Kasumi-1 (cell line): ENCODE measurements around the gene BRCA2.

ENCODE experiments used
- DNase-seq, 2 experiments: peaks; one replicate each; lab custom pipeline; 2025; lab: John Stamatoyannopoulos, UW

The BRCA2 gene

GRCh38 chr13:32427852-32428580 lies 112.7 kb downstream of the BRCA2 start, which contains the start of gene N4BP2L1:
N4BP2L1 (minus strand) TSS chr13:32428130; CDS start chr13:32428082, 48 bp downstream.
- peak in 1 of 2 experiments; percentile 4 for DNase-seq

- DNase-seq, result no peak
Observed at GRCh38 chr13:32428581-32429432, 113.5 kb downstream of the BRCA2 start.

- no peak for DNase-seq
Observed at GRCh38 chr13:32429433-32429909, 114.2 kb downstream of the BRCA2 start.

- DNase-seq, result peak; percentile 1 to 5
Observed at GRCh38 chr13:32430018-32430747, 114.9 kb downstream of the BRCA2 start.

GRCh38 chr13:32431361-32431760 lies 116.1 kb downstream of the BRCA2 start:
- DNase-seq, result no peak

- DNase-seq, result no peak
Observed at GRCh38 chr13:32432856-32433255, 117.5 kb downstream of the BRCA2 start.

GRCh38 chr13:32438871-32439270 lies 123.6 kb downstream of the BRCA2 start:
- no peak for DNase-seq

- peak; percentile 34 to 35 for DNase-seq
Observed at GRCh38 chr13:32443111-32443510, 127.8 kb downstream of the BRCA2 start.

- no peak for DNase-seq
Observed at GRCh38 chr13:32445461-32445860, 130.2 kb downstream of the BRCA2 start.

GRCh38 chr13:32446220-32446619 lies 130.9 kb downstream of the BRCA2 start:
- DNase-seq, result no peak

GRCh38 chr13:32446773-32447465 lies 131.6 kb downstream of the BRCA2 start:
- DNase-seq, result no peak

GRCh38 chr13:32447894-32448623 lies 132.8 kb downstream of the BRCA2 start:
- DNase-seq, result no peak

- no peak for DNase-seq
Observed at GRCh38 chr13:32448972-32449371, 133.7 kb downstream of the BRCA2 start.
